Measurements from ENCODE around the gene UNC5C.

UNC5C gene

GRCh38 chr4:95216636-95217035 lies 332.1 kb downstream of the UNC5C start:
- DNase-seq (ENCODE audit: low read depth), result no peak

- DNase-seq (ENCODE audit: low read depth), result no peak
Observed at GRCh38 chr4:95215991-95216605, 332.7 kb downstream of the UNC5C start.

- DNase-seq (ENCODE audit: low read depth), result no peak
Observed at GRCh38 chr4:95215043-95215442, 333.7 kb downstream of the UNC5C start.

GRCh38 chr4:95214408-95214807 lies 334.4 kb downstream of the UNC5C start:
- no peak for DNase-seq (ENCODE audit: low read depth)

GRCh38 chr4:95213366-95213765 lies 335.4 kb downstream of the UNC5C start:
- no peak for DNase-seq (ENCODE audit: low read depth)

- DNase-seq (ENCODE audit: low read depth), result no peak
Observed at GRCh38 chr4:95212692-95213091, 336.1 kb downstream of the UNC5C start.

GRCh38 chr4:95209927-95210326 lies 338.8 kb downstream of the UNC5C start:
- no peak for DNase-seq (ENCODE audit: low read depth)

GRCh38 chr4:95204873-95205272 lies 343.9 kb downstream of the UNC5C start:
- DNase-seq (ENCODE audit: low read depth), result no peak

GRCh38 chr4:95204267-95204844 lies 344.4 kb downstream of the UNC5C start:
- DNase-seq (ENCODE audit: low read depth), result no peak

GRCh38 chr4:95198961-95199360 lies 349.8 kb downstream of the UNC5C start:
- DNase-seq (ENCODE audit: low read depth), result no peak

- DNase-seq (ENCODE audit: low read depth), result no peak
Observed at GRCh38 chr4:95197353-95197752, 351.4 kb downstream of the UNC5C start.

GRCh38 chr4:95193391-95194224 lies 355.2 kb downstream of the UNC5C start:
- DNase-seq (ENCODE audit: low read depth), result no peak

GRCh38 chr4:95191537-95191936 lies 357.2 kb downstream of the UNC5C start:
- DNase-seq (ENCODE audit: low read depth), result no peak

- no peak for DNase-seq (ENCODE audit: low read depth)
Observed at GRCh38 chr4:95190751-95191436, 357.9 kb downstream of the UNC5C start.

- DNase-seq (ENCODE audit: low read depth), result no peak
Observed at GRCh38 chr4:95188701-95189370, 359.9 kb downstream of the UNC5C start.

- no peak for DNase-seq (ENCODE audit: low read depth)
Observed at GRCh38 chr4:95186666-95187065, 362.1 kb downstream of the UNC5C start.

GRCh38 chr4:95183656-95184408 lies 364.9 kb downstream of the UNC5C start:
- no peak for DNase-seq (ENCODE audit: low read depth)

- DNase-seq (ENCODE audit: low read depth), result no peak
Observed at GRCh38 chr4:95181996-95182306, 366.8 kb downstream of the UNC5C start.

- DNase-seq (ENCODE audit: low read depth), result no peak
Observed at GRCh38 chr4:95181243-95181995, 367.4 kb downstream of the UNC5C start.

GRCh38 chr4:95180531-95181242 lies 368.1 kb downstream of the UNC5C start:
- no peak for DNase-seq (ENCODE audit: low read depth)

All from stimulated activated CD8-positive, alpha-beta memory T cell treated with anti-CD3 and anti-CD28 coated beads, Interleukin-4, amount 100 ng/mL, for 24 hours (primary cell).